ENCODE measurements around the gene NDUFAF5. TPM values are rescaled to one million over a fixed set of nuclear protein-coding genes. Genes with fewer than 3 reads are reported as not detected.

Gene NDUFAF5
- total RNA-seq, 1 donor from 2014 or later, result 51.2 TPM

DNA sequence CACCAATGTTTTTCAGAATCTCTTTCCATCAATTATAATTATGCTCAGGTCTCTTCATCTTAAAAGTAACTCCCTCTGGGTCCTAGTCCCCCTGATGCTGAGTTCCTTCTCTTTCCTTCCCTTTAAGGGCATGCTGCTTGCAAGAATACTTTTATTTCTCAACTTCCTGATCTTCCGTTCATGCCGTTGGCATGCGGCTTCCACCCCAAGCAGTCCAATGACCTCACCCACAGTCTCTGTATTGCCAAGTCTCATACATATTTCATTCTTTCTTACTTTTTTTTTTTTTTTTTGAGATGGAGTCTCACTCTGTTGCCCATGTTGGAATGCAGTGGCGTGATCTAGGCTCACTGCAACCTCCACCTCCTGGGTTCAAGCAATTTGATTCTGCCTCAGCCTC, 83.5 kb downstream of the NDUFAF5 start:
- DNase-seq, result no peak
- no peaks in the 10 kb centered on the region for H3K9me3 Mint-ChIP-seq (ENCODE audit: unreplicated experiment)
- peaks cover 3% of the 10 kb centered on the region for H3K4me1 Mint-ChIP-seq (ENCODE audit: low read depth, unreplicated experiment)
- TF ChIP-seq, protein P1, sequence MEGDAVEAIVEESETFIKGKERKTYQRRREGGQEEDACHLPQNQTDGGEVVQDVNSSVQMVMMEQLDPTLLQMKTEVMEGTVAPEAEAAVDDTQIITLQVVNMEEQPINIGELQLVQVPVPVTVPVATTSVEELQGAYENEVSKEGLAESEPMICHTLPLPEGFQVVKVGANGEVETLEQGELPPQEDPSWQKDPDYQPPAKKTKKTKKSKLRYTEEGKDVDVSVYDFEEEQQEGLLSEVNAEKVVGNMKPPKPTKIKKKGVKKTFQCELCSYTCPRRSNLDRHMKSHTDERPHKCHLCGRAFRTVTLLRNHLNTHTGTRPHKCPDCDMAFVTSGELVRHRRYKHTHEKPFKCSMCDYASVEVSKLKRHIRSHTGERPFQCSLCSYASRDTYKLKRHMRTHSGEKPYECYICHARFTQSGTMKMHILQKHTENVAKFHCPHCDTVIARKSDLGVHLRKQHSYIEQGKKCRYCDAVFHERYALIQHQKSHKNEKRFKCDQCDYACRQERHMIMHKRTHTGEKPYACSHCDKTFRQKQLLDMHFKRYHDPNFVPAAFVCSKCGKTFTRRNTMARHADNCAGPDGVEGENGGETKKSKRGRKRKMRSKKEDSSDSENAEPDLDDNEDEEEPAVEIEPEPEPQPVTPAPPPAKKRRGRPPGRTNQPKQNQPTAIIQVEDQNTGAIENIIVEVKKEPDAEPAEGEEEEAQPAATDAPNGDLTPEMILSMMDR (IDR thresholded peaks at IDR 0.05; ENCODE audit: partially characterized antibody, unreplicated experiment), result no peak
- H3K36me3 Mint-ChIP-seq (ENCODE audit: unreplicated experiment), result no peaks in the 10 kb centered on the region
- no peaks in the 10 kb centered on the region for H3K27me3 Mint-ChIP-seq (ENCODE audit: unreplicated experiment)
- no peak overlapping the region for H3K4me3 Mint-ChIP-seq (ENCODE audit: unreplicated experiment)
- H3K27ac Mint-ChIP-seq (ENCODE audit: unreplicated experiment), result no peak overlapping the region

DNA sequence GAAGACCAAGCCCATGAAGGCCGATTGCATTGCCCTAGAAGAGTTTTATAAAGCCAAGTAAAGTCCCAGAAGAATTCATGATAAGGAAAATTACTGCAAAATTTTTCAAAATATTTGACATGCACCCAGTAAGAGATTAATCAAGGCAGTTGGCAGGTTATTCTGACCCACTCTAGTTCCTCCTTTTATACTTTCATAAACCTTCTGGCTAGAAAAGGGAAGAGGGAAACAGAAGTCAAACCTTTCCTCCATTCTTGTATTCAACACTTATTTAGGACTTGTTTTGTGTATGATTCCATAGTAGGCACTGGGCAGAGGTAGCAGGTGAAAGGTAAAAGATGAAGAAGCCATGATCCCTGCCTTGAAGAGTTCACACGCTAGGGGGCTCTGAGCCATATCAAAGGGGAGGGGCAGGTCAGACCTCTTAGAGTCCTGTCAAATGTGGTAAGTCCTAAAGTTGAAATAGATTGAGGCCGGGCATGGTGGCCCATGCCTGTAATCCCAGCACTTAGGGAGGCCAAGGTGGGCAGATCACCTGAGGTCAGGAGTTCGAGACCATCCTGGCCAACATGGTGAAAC, 85.4 kb downstream of the NDUFAF5 start:
- Mint-ChIP-seq H3K4me3 (ENCODE audit: unreplicated experiment) (no peak overlapping the region), H3K4me1 (ENCODE audit: low read depth, unreplicated experiment) (peaks cover 3% of the 10 kb centered on the region), H3K27me3 (ENCODE audit: unreplicated experiment) (peaks cover 2% of the 10 kb centered on the region), H3K27ac (ENCODE audit: unreplicated experiment) (no peak overlapping the region), H3K9me3 (ENCODE audit: unreplicated experiment) (no peaks in the 10 kb centered on the region), H3K36me3 (ENCODE audit: unreplicated experiment) (no peaks in the 10 kb centered on the region)
- TF ChIP-seq, protein P1 (IDR thresholded peaks at IDR 0.05; ENCODE audit: partially characterized antibody, unreplicated experiment), result no peak
- no peak for DNase-seq

Other genes with a start within 250 kb of the NDUFAF5 start
- gene TASP1, start 146.1 kb upstream of the NDUFAF5 start, total RNA-seq (ENCODE audit: unreplicated experiment), result 13.5 TPM
- 16.1 TPM for gene ESF1, start 109 bp upstream of the NDUFAF5 start, total RNA-seq (ENCODE audit: unreplicated experiment)
- not detected for gene SEL1L2, start 205.6 kb downstream of the NDUFAF5 start, total RNA-seq (ENCODE audit: unreplicated experiment)
- gene MACROD2, start 210.5 kb downstream of the NDUFAF5 start, total RNA-seq (ENCODE audit: unreplicated experiment), result 8.7 TPM

Data from glutamatergic neuron (in vitro differentiated cells).